GM19351 (cell line): ENCODE data around the gene ALB.
"Not testable (repeated sequence)": the region's sequence is repeated elsewhere in the genome, so short reads cannot be mapped to it uniquely, and the experiment has no call there.

ENCODE experiments used
- ATAC-seq: cut with Tn5 transposase; IDR thresholded peaks from one replicate; pipeline ENCODE4 v1.9.1; 2021; ENCODE audit warnings: mild to moderate bottlenecking, moderate library complexity; ENCODE audit not compliant: unreplicated experiment

Gene ALB

GRCh38 chr4:73404042-73404441, at the start of gene ALB:
TSS of gene ALB (plus strand) at chr4:73404287. CDS start at chr4:73404328, 41 bp downstream.
- ATAC-seq = no peak

GRCh38 chr4:73357174-73357573, 46.9 kb upstream of the ALB start:
- not testable (repeated sequence) for ATAC-seq

- ATAC-seq = not testable (repeated sequence)
Measured at GRCh38 chr4:73369506-73370199, 34.4 kb upstream of the ALB start.

- ATAC-seq = no peak
Measured at GRCh38 chr4:73375328-73375741, 28.8 kb upstream of the ALB start.

GRCh38 chr4:73376251-73376650, 27.8 kb upstream of the ALB start:
- no peak for ATAC-seq

- ATAC-seq = no peak
Measured at GRCh38 chr4:73376976-73377375, 27.1 kb upstream of the ALB start.

GRCh38 chr4:73378887-73379286, 25.2 kb upstream of the ALB start:
- no peak for ATAC-seq

- ATAC-seq = no peak
Measured at GRCh38 chr4:73379946-73380345, 24.1 kb upstream of the ALB start.

- no peak for ATAC-seq
Measured at GRCh38 chr4:73381214-73381613, 22.9 kb upstream of the ALB start.

- ATAC-seq = no peak
Measured at GRCh38 chr4:73383452-73383851, 20.6 kb upstream of the ALB start.

GRCh38 chr4:73387552-73387951, 16.5 kb upstream of the ALB start:
- peak; percentile 65 for ATAC-seq

GRCh38 chr4:73388887-73389286, 15.2 kb upstream of the ALB start:
- ATAC-seq = no peak

- ATAC-seq = not testable (repeated sequence)
Measured at GRCh38 chr4:73389663-73390062, 14.4 kb upstream of the ALB start.

GRCh38 chr4:73391774-73392173, 12.3 kb upstream of the ALB start:
- ATAC-seq = no peak

- ATAC-seq = no peak
Measured at GRCh38 chr4:73392936-73393335, 11.2 kb upstream of the ALB start.

GRCh38 chr4:73396304-73396703, 7.8 kb upstream of the ALB start:
- no peak for ATAC-seq

GRCh38 chr4:73396993-73397972, 6.8 kb upstream of the ALB start:
- no peak for ATAC-seq

- no peak for ATAC-seq
Measured at GRCh38 chr4:73401412-73401811, 2.7 kb upstream of the ALB start.

- no peak for ATAC-seq
Measured at GRCh38 chr4:73404457-73404856, 370 bp downstream of the ALB start.

- ATAC-seq = no peak
Measured at GRCh38 chr4:73405138-73405537, 1.1 kb downstream of the ALB start.

- ATAC-seq = no peak
Measured at GRCh38 chr4:73406548-73406875, 2.4 kb downstream of the ALB start.

GRCh38 chr4:73407227-73407673, 3.2 kb downstream of the ALB start:
- no peak for ATAC-seq
